GM12891 (cell line): ENCODE results near the gene ABCC4.

Experiments
- POLR2A ChIP-seq: IDR thresholded peaks from 2 replicates; pipeline ENCODE4 v1.6.1; 2011; ENCODE audit warnings: low read depth, low read length, control low read depth
- POU2F2 ChIP-seq: IDR thresholded peaks from 2 replicates; pipeline ENCODE4 v1.6.1; 2011; ENCODE audit warnings: low read depth, mild to moderate bottlenecking, control low read depth, low read length, moderate library complexity
- TAF1 ChIP-seq: IDR thresholded peaks from 2 replicates; pipeline ENCODE4 v1.6.1; 2011; ENCODE audit warnings: low read depth, low read length, control low read depth

GRCh38 chr13:95261956-95262355 is 39.3 kb downstream of the ABCC4 start:
- TF ChIP-seq POLR2A = no peak
- no peak for TF ChIP-seq TAF1
- TF ChIP-seq POU2F2 = no peak
